ENCODE results near the gene ZNF618. TPM values are rescaled to one million over a fixed set of nuclear protein-coding genes. Genes with fewer than 3 reads are reported as not detected.

Gene ZNF618
- total RNA-seq, 2 experiments from 2014 or later: not detected

- no TSS peak for BruUV-seq (replicated peaks)
- H3K9me2 ChIP-seq (ENCODE audit: insufficient read depth, low read length): no peaks in the 10 kb centered on the region
- H3K4me1 ChIP-seq (ENCODE audit: insufficient read depth, low read length, poor library complexity, severe bottlenecking): no peaks in the 10 kb centered on the region
- no peak overlapping the region for H3K4me2 ChIP-seq (ENCODE audit: low read length)
- POLR2A ChIA-PET: no interaction called here
- no peaks in the 10 kb centered on the region for H4K20me1 ChIP-seq (ENCODE audit: insufficient read depth, low read length)
- H3K36me3 ChIP-seq (ENCODE audit: insufficient read depth, low read length): no peaks in the 10 kb centered on the region
- no peak for TF ChIP-seq CTCF (conservative IDR thresholded peaks at IDR 0.05; ENCODE audit: low read length)
- no peak for TF ChIP-seq EZH2phosphoT487 (IDR thresholded peaks at IDR 0.05; ENCODE audit: borderline replicate concordance, low read depth, low read length)
- no peak overlapping the region for H2AFZ ChIP-seq (ENCODE audit: low read length)
- no peak overlapping the region for H3K27ac ChIP-seq (ENCODE audit: low read depth, low read length, poor library complexity, severe bottlenecking)
- H3K79me2 ChIP-seq (ENCODE audit: insufficient read depth, low read depth, low read length): no peaks in the 10 kb centered on the region
- intact Hi-C loops (cut with micrococcal nuclease; ENCODE audit: unreplicated experiment): no loop called here
- CTCF ChIA-PET (ENCODE audit: unreplicated experiment): no interaction called here
- H3K4me3 ChIP-seq (ENCODE audit: low read depth, low read length, poor library complexity, severe bottlenecking): no peak overlapping the region
- no peak for DNase-seq (ENCODE audit: low spot score)
- no peaks in the 10 kb centered on the region for H3K9me3 ChIP-seq (ENCODE audit: low read length)
Observed at GRCh38 chr9:114061292-114061691, 185.2 kb downstream of the ZNF618 start.

- ChIA-PET POLR2A (no interaction called here), CTCF (ENCODE audit: unreplicated experiment) (no interaction called here)
- no peaks in the 10 kb centered on the region for H3K9me3 ChIP-seq (ENCODE audit: low read length)
- H4K20me1 ChIP-seq (ENCODE audit: insufficient read depth, low read length): no peaks in the 10 kb centered on the region
- H3K4me3 ChIP-seq (ENCODE audit: low read depth, low read length, poor library complexity, severe bottlenecking): no peak overlapping the region
- no peaks in the 10 kb centered on the region for H3K9me2 ChIP-seq (ENCODE audit: insufficient read depth, low read length)
- BruUV-seq (replicated peaks): no TSS peak
- no peaks in the 10 kb centered on the region for H3K79me2 ChIP-seq (ENCODE audit: insufficient read depth, low read depth, low read length)
- DNase-seq (ENCODE audit: low spot score): no peak
- no peaks in the 10 kb centered on the region for H3K36me3 ChIP-seq (ENCODE audit: insufficient read depth, low read length)
- no peaks in the 10 kb centered on the region for H3K4me1 ChIP-seq (ENCODE audit: insufficient read depth, low read length, poor library complexity, severe bottlenecking)
- no peak for TF ChIP-seq EZH2phosphoT487 (IDR thresholded peaks at IDR 0.05; ENCODE audit: borderline replicate concordance, low read depth, low read length)
- TF ChIP-seq CTCF (conservative IDR thresholded peaks at IDR 0.05; ENCODE audit: low read length): no peak
- H3K27ac ChIP-seq (ENCODE audit: low read depth, low read length, poor library complexity, severe bottlenecking): no peak overlapping the region
- intact Hi-C loops (cut with micrococcal nuclease; ENCODE audit: unreplicated experiment): no loop called here
- H3K4me2 ChIP-seq (ENCODE audit: low read length): no peak overlapping the region
- no peak overlapping the region for H2AFZ ChIP-seq (ENCODE audit: low read length)
Observed at GRCh38 chr9:114061830-114062474, 185.8 kb downstream of the ZNF618 start.

- Histone ChIP-seq H3K4me1 (ENCODE audit: insufficient read depth, low read length, poor library complexity, severe bottlenecking) (no peaks in the 10 kb centered on the region), H3K36me3 (ENCODE audit: insufficient read depth, low read length) (no peaks in the 10 kb centered on the region), H3K79me2 (ENCODE audit: insufficient read depth, low read depth, low read length) (no peaks in the 10 kb centered on the region), H4K20me1 (ENCODE audit: insufficient read depth, low read length) (no peaks in the 10 kb centered on the region), H2AFZ (ENCODE audit: low read length) (no peak overlapping the region), H3K27ac (ENCODE audit: low read depth, low read length, poor library complexity, severe bottlenecking) (no peak overlapping the region), H3K9me2 (ENCODE audit: insufficient read depth, low read length) (no peaks in the 10 kb centered on the region), H3K4me2 (ENCODE audit: low read length) (no peak overlapping the region), H3K4me3 (ENCODE audit: low read depth, low read length, poor library complexity, severe bottlenecking) (no peak overlapping the region), H3K9me3 (ENCODE audit: low read length) (no peaks in the 10 kb centered on the region)
- no peak for DNase-seq (ENCODE audit: low spot score)
- ChIA-PET CTCF (ENCODE audit: unreplicated experiment) (no interaction called here), POLR2A (no interaction called here)
- intact Hi-C loops (cut with micrococcal nuclease; ENCODE audit: unreplicated experiment): no loop called here
- no TSS peak for BruUV-seq (replicated peaks)
- TF ChIP-seq EZH2phosphoT487 (IDR thresholded peaks at IDR 0.05; ENCODE audit: borderline replicate concordance, low read depth, low read length) (no peak), CTCF (conservative IDR thresholded peaks at IDR 0.05; ENCODE audit: low read length) (no peak)
Observed at GRCh38 chr9:114065304-114065703, 189.2 kb downstream of the ZNF618 start.
